ENCODE results near the gene CCKAR.
"Not testable (repeated sequence)": the region's sequence is repeated elsewhere in the genome, so short reads cannot be mapped to it uniquely, and the experiment has no call there.

CCKAR gene, protein sequence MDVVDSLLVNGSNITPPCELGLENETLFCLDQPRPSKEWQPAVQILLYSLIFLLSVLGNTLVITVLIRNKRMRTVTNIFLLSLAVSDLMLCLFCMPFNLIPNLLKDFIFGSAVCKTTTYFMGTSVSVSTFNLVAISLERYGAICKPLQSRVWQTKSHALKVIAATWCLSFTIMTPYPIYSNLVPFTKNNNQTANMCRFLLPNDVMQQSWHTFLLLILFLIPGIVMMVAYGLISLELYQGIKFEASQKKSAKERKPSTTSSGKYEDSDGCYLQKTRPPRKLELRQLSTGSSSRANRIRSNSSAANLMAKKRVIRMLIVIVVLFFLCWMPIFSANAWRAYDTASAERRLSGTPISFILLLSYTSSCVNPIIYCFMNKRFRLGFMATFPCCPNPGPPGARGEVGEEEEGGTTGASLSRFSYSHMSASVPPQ

DNA sequence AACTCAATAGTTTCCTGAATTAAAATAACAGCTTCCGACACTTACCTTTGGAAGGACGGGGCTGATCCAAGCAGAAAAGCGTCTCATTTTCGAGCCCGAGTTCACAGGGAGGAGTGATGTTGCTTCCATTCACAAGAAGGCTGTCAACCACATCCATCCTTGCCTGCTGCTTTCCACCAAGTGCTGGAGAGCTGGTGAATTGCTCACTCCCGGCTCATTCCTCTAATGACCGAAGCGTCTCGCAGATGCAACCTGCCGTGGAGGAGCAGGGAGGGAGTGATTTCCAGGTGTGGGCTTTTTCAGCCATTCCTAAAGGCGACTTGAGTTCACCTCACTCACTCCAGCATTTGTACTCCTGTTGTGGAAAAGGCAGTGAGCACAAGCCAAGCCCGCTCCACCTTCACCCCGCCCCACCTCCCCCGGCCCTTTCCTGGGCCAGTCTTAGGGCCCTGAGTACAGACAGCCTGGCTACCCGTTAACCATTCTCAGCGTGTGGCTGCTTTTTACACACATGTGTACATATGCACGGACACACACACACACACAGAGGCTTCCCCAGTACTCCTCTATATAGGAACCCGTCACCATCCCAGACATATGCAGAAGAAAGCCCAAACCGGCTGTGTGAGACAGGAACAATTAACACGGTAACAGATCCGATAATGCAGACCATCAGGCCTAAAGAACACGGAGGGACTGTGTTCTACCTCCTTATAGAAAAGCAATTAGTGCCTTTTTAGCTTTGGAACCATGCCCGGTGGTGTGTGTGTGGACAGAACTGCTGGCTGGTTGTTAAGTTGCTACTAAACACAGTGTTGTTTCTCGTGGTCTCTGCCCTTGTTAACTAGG, at the start of gene CCKAR:
Gene CCKAR, minus strand, starts transcription at position 374 of the 849 bp plus-strand sequence. Its CDS starts 217 bp downstream, at position 157.
- FAIRE-seq (no peak), DNase-seq (ENCODE audit: low spot score) (no peak)

DNA sequence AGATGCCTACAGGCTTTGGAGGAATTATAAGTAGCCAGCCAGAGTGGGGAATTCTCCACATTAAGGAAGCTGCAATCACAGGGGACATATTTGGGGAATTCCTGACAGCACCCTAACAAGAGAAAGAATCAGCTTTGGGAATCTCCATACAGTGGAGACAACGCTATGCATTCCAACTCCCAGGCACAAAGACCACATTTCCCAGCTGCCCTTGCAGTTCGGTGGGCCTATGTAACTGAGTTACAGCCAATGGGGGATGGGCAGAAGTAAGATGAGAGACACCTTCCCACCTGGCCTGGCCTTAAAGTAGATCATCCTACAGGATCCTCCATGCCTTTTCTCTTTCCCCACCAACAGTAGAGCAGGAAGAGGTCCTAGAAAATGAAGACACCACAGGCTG, 43.4 kb upstream of the CCKAR start:
- DNase-seq (ENCODE audit: low spot score) (no peak), FAIRE-seq (no peak)

DNA sequence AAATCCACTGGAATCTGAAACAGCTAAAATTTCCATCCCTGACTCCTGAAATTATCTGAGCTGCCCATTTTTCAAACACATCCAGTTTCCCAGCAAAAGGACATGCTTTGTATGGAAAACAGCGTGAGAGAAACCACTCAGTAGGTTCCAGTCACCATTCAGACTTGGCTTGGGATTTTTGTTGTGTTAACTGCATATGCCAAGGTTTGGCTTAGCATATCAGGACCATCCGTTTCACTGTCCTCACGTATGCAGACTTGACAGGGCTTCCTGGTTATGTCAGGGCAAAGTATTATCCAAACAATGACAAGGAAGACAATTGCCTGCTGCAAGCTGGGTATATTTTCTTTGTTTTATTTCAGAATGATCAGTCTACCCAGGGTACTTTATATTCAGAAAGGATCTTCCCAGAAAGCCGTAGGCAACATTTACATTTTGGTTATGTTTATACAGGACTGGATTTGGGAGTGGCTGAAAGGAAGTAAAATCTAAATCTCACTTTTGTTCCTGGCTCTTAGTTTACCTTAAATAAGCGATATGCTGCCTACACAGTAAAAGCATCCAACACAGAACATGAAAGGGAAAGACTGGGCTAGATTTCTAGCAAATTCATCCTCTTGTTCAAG, 41.3 kb upstream of the CCKAR start:
- FAIRE-seq: no peak

DNA sequence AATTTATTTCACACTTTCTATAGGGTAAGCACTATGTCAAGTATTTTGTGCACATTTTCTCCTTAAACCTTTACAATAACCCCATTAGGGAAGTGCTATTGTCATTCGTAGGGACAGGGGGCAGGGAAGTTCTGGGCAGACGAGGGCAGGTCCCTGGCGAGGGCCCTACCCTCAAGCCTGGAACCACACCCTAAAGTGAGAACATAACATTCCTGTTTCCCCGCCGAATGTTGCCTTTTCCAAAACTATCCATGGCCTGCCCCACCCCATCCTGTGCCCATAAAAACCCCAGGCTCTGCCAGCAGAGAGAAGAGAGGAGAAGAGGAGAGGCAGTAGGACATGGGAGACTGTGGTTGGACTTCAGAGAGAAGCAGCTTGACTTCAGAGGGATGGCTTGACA, 39.8 kb upstream of the CCKAR start:
- FAIRE-seq (no peak), DNase-seq (ENCODE audit: low spot score) (no peak)

More for the DNA sequence above, 41.3 kb upstream of the CCKAR start:
- no peak for DNase-seq (ENCODE audit: low spot score)

DNA sequence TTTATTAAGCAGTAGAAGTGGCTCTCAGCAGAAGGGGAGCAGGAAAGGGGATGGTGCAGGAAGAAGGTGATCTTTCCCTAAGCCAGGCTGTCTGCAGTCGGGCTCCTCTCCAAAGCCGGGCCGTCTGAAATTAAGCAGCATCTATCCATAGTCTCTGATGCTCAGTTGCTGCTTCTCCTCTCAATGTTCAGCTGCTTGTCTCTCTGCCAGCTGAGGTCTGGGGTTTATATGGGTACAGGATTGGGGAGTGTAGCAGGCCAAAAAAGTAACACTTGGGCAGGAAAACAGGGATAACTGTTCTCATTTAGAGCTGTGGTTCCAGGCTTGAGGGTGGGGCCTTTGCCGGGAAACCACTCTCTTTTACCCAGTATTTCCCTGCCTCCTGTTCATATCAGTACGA, 39.2 kb upstream of the CCKAR start:
- DNase-seq (ENCODE audit: low spot score): no peak
- FAIRE-seq: no peak

DNA sequence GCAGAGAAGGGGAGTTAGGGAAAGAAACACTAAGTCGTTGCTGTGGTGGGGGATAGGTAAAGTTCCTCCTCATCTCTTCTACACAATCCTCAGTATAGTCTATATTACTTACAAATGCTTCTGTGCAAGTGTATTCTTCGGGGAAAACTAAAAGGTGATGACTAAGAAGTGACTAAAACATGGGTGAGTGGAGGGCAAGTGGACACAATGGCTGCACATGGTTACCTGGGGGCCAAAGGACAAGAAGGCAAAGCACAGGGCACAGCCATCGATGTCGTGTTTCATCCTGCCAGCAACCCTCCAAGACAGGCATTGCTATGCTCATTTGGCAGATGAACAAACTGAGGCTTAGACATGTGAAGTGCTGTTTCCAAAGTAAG, 35.5 kb upstream of the CCKAR start:
- FAIRE-seq: no peak
- no peak for DNase-seq (ENCODE audit: low spot score)

DNA sequence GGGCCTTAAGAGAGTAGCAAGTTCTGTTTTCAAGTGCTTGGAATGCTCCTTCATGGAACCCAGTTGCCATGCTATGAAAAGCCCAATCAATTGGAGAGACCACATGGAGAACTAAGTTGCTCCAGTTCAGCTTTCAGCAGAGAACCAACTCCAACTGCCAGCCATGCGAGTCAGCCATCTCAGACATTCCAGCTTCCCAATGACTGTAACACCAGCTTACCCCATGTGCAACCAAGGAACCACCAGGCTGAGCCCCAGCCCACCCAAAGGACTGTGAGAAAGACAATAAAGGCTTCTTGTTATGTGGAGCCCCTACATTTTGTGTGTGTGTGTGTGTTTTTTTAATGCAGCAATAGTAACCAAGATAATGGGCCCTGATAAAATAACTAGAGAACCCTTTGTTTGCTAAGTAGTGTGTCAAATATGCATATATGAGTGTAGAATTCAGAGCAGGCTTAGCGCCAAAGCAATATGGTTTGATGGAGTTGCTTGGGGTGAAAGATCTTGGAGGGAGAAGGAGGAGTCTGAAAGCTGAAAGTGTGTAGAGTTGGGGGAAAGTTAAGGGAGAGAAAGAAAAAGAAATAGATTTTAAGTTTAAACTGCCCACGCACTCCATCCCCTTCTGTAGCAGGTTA, 35.0 kb upstream of the CCKAR start:
- FAIRE-seq (no peak), DNase-seq (ENCODE audit: low spot score) (peak; percentile 20)

DNA sequence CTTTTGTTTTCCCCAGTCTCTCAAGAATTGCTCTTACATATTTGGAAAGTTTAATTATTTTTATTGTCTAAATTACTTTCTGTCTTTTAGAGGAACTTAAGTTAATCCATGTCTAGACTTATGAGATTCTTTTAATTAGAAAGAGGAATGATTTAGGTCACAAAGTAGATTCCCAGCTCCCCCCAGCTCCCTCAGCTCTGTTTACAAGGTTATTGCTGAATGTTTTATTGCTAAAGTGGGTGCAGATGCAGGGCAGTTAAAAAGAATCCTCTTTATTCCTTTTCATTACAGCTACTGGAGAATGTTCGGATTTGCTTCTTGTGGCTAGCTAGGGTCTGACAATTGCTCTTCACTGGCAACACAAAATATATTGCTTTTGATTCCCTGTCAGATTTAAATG, 33.7 kb upstream of the CCKAR start:
- no peak for FAIRE-seq

DNA sequence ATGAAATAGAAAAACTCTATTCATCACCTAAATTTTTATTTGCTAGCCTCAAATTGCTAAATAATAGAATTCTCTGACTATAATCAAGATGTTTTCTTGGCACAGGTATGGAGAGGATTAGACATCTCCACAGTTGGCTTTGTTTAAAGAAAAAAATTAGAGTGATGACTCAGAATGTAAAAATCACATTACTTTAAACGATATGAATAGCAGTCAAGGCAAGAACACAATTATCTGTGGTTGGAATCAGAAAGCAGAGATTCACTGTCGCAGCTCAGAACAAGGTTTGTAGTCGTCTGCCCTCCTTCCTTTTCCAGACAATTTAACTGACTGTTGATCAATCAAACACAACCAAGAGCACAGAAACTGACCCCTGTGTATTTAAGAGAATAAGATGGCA, 32.2 kb upstream of the CCKAR start:
- DNase-seq (ENCODE audit: low spot score): no peak

More for the DNA sequence above, 33.7 kb upstream of the CCKAR start:
- no peak for DNase-seq (ENCODE audit: low spot score)

DNA sequence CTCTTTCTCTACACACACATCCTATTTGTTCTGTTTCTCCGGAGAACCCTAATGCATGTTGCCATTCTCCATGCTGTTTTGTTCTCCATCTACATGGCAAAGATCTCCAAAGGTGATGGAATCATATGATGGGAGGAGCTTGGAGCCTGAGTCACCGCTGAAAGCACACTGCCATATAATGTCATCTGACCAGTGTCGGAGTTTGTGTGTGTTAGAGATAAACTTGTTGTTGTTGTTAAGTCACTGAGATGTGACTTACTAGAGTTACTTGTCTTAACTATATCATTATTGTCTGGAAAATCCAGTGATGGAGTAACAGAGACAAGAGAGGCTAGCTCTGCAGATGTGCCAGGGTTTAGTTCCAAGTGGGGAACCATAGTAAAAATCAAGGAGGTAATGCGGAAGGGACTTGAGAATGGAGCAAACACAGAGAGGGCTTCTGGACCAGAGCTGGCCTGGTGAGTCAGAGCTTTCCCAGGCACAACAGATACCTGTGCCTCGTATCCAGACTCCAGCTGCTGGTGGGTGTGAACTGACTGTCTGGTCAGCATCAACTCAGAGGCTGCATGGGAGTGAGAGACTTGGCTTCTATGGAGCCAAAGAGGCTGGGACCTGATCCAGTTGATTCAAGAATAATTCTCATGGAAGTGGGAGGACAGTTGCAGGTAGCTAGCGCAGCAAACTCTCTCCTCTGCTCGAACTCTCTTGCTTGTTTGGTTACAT, 30.6 kb upstream of the CCKAR start:
- FAIRE-seq (no peak), DNase-seq (ENCODE audit: low spot score) (peak; percentile 17)

More for the DNA sequence above, 32.2 kb upstream of the CCKAR start:
- no peak for FAIRE-seq

DNA sequence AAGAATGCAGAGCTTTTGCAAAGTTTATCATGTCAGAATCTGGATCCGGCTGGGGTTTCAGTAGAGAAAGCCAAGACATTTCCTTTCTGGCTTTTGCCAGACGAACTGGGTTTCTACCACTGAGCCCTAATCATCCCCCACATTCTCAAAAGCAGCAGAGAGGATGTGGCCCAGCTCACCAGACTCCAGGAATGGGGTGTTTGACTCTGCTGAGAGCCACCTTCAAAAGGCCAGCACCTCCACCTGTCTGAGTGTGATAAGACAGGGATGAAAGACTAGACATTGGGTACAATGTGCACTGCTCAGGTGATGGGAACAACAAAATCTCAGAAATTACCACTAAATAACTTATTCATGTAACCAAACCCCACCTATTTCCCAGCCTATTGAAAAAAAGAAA, 25.7 kb upstream of the CCKAR start:
- no peak for DNase-seq (ENCODE audit: low spot score)
- no peak for FAIRE-seq

DNA sequence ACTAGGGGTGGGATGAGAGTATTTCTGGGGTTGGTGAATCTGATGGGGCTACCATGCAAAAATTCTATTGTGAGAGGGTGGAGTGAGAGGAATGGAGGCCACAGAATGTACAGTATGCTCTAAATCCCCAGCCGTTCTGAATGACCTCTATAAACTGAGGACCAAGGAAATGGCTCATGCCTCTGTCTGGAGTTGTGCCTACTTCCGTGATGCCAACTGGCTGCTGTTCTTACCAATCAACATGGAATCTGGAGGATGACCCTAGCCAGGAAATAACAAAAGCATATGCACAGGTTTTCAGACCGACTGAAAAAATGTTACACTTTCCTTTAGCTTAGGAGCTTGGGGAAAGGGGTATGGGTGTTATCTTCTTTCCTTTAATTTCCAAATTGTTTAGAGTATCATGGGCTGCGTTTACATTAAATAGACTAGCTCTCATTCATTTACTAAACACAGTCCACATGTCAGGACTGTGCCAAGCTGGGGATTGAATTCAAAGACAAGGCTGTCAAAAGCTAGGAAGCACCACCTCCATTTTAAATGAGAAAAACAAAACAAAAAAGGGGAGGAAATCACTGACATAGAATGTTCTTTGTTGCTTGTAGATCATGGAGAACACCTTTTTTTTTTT, 20.2 kb upstream of the CCKAR start:
- FAIRE-seq: no peak
- DNase-seq (ENCODE audit: low spot score): no peak

DNA sequence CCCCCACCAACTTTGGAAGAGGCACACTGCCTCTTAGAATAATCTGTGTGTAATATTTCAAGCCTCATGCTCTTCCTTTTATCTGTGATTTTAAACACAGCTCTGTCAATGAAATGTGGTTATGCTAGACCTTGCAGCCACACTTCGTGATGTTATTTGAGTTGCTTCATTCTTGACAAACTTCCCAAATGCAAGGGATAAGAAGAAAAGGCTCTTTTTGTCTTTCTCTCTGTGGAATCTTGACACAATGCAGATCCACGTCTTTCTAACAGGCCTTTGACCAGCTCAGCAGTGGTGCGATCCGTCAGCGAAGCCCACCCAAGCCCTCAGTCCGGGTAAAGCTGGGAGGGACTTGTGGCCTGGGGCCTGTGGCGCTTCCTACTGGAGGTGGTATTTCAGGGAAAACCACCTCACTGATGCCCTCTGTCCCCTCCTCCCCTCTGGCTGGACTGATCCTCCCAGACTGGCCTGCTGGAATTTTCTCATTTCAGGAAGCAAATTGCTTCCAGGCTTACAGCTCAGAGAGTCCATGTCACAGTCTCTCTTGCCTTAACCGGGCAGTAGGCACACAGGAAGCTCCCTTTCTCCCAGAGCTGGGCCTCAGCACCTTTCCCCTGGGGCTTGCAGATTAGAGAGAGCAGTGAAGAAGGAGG, 19.5 kb upstream of the CCKAR start:
- no peak for DNase-seq (ENCODE audit: low spot score)
- no peak for FAIRE-seq

DNA sequence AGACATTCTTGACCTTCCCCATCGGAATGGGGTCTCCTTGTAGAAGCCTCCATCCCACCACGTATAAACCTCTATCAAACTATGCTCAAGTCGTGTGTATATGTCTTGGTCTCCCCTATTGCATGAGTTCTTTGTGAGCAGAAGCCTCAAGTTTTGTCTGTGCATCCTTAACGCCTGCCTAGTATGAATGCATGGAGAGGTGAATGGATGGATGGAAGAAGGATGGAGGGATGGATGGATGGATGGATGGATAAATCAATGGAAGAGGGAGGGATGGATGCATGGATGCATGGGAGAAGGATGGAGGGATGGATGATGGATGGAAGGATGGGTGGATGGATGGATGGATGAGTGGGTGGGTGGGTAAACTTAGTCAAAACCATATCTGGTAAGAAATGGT, 17.0 kb upstream of the CCKAR start:
- DNase-seq (ENCODE audit: low spot score): no peak
- FAIRE-seq: no peak

DNA sequence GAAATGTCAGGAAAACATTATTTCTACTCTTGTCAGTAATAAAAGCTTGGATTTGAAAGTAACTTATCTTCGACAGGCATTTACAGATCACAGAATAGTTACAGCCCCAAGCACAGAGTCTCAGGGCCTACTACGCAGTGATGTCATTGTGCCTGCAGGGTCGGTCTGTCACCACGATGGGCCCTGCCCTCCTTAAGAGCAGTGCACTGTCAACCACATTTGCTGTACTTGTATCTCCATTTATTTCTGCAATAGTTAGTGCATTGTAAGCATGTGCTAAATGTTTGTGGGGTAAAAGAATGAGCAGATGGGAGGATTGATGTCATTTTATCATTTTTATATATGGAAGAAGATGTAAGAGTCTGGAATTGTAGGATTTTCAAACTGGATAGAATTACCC, 13.6 kb upstream of the CCKAR start:
- DNase-seq (ENCODE audit: low spot score): no peak
- no peak for FAIRE-seq

DNA sequence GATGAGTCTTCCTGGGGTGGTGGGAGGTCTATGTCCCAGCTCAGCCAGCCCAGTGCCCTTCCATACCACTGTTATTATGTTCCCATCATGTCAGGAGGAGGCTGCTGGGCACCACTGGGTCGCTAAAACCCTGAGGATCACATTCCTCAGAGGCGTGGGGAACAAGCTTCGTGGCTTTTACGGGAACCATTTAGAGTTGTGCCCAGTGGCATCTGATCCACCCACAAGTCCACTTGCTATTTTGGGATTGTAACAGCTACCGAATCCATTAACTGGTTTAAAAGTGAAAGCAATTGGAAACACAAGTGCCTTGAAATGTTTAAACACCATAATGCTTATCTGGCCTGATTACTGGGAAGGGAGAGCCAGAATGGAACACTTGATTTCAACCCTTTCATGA, 13.1 kb upstream of the CCKAR start:
- DNase-seq (ENCODE audit: low spot score): no peak
- no peak for FAIRE-seq

DNA sequence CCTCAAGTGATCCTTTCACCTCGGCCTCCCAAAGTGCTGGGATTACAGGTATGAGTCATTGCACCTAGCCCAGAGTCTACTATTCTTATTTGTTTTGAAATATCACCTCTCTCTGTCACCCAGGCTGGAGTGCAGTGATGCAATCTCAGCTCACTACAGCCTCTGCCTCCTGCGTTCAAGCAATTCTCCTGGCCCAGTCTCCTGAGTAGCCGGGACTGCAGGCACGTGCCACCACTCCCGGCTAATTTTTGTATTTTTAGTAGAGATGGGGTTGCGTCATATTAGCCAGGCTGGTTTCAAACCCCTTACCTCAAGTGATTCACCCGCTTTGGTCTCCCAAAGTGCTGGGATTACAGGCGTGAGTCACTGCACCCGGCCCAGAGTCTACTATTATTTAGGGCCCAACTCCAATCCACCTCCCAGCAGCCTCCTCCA, 10.3 kb upstream of the CCKAR start:
- DNase-seq (ENCODE audit: low spot score); FAIRE-seq: not testable (repeated sequence)

DNA sequence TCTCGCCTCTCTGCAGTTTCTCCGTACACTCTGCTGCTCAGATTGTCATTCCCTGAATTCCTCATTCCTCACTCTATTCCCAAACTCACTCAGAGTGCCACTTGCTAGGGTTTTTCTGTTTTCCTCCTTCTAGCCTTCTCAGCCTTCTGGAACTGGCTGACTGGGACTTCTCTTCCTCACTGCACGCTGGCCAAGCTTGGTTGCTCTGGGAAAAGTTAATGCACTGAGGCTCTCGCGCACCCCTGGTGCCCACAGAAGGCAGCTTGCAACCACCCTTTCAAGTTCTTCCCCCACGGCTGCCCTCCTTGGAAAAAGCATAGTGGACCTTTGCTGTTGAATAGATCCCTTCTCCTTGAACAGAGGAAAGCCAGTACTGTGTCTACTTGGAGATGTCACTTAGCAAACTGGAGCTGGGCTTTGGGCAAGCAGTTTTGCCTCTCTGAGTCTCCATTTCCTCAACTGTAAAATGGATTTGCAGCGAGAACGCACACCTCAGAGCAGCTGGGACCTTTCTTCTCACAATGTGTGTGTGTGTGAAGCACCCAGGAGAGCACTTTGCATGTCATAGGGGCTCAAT, 6.0 kb upstream of the CCKAR start:
- FAIRE-seq: no peak
- DNase-seq (ENCODE audit: low spot score): no peak

DNA sequence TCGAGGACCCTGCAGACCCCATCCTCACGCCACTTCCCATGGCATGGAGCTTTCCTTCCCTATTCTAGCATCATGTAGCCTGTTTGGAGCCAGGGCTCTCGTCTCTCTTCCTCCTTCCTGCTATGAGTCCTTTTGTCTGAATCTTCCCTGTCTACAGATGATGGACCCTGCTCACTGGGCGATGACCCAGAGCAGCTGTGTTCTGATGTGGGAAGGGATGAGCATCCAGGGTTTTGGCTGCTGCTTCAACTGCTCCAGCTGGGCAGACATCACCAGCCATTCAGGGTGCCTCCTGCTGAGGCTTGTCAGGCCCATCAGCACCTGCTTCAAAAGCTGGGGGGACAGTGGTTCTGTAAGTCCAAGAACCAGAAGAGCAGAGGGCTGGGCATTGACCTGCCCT, 3.2 kb upstream of the CCKAR start:
- FAIRE-seq: no peak
- DNase-seq (ENCODE audit: low spot score): no peak

Measured in urothelium cell line (cell line).